NCI-H1092 treated with DMSO at 0.1 percent for 48 hours (cell line): ENCODE data around the gene PPL.
"Not testable (repeated sequence)": the region's sequence is repeated elsewhere in the genome, so short reads cannot be mapped to it uniquely, and the experiment has no call there.

Source experiments
- DNase-seq: peaks from one replicate; lab custom pipeline; 2025; lab: John Stamatoyannopoulos, UW

The PPL gene

GRCh38 chr16:4936991-4937781 is at the start of gene PPL:
Gene PPL (minus strand): TSS chr16:4937148. CDS start chr16:4937045, 103 bp downstream.
- peak; percentile 4 for DNase-seq

GRCh38 chr16:4984174-4984990 is 47.4 kb upstream of the PPL start:
- no peak for DNase-seq

GRCh38 chr16:4982056-4982867 is 45.3 kb upstream of the PPL start:
- no peak for DNase-seq

- DNase-seq: no peak
These were observed 44.5 kb upstream of the PPL start for GRCh38 chr16:4981473-4981872.

- DNase-seq: no peak
These were observed 43.7 kb upstream of the PPL start for GRCh38 chr16:4980691-4981090.

- DNase-seq: no peak
These were observed 43.0 kb upstream of the PPL start for GRCh38 chr16:4979736-4980660.

- no peak for DNase-seq
These were observed 42.2 kb upstream of the PPL start for GRCh38 chr16:4979164-4979563.

- DNase-seq: peak; percentile 53
These were observed 39.7 kb upstream of the PPL start for GRCh38 chr16:4976611-4977145.

- DNase-seq: no peak
These were observed 39.1 kb upstream of the PPL start for GRCh38 chr16:4976079-4976478.

GRCh38 chr16:4972938-4973587 is 36.1 kb upstream of the PPL start:
- no peak for DNase-seq

- DNase-seq: no peak
These were observed 33.1 kb upstream of the PPL start for GRCh38 chr16:4970010-4970409.

GRCh38 chr16:4968879-4969483 is 32.0 kb upstream of the PPL start:
- no peak for DNase-seq

- DNase-seq: not testable (repeated sequence)
These were observed 31.3 kb upstream of the PPL start for GRCh38 chr16:4968278-4968677.

GRCh38 chr16:4966736-4967453 is 29.9 kb upstream of the PPL start:
- DNase-seq: no peak

- not testable (repeated sequence) for DNase-seq
These were observed 26.6 kb upstream of the PPL start for GRCh38 chr16:4963527-4963926.

- DNase-seq: no peak
These were observed 25.8 kb upstream of the PPL start for GRCh38 chr16:4962716-4963115.

GRCh38 chr16:4960579-4960978 is 23.6 kb upstream of the PPL start:
- DNase-seq: no peak

GRCh38 chr16:4958510-4959438 is 21.8 kb upstream of the PPL start:
- no peak for DNase-seq
